K562 (cell line): Measurements from ENCODE around the gene RPL38. TPM values are rescaled to one million over a fixed set of nuclear protein-coding genes. Genes with fewer than 3 reads are reported as not detected.

Source experiments
- MAZ ChIP-seq, 2 experiments: fragments of 450-650 bp in 1 of 2; sonication (generic) in 1 of 2; formaldehyde crosslinking; IDR thresholded peaks in 1 of 2; conservative IDR thresholded peaks in 1 of 2; 2 replicates each; pipeline versions ENCODE4 v1.4.0 to v1.5.0; 2020; ENCODE audit warnings: mild to moderate bottlenecking in 1 of 2, missing genetic modification reagents in 1 of 2
- PHTF2 ChIP-seq: fragments of 250-450 bp; sonication (Bioruptor Pico); IDR thresholded peaks from 2 replicates; pipeline ENCODE4 v1.5.0; 2021; ENCODE audit warnings: mild to moderate bottlenecking
- RB1 ChIP-seq: fragments of 450-650 bp; IDR thresholded peaks from 2 replicates; pipeline ENCODE4 v1.6.1; 2017; ENCODE audit warnings: low read depth, mild to moderate bottlenecking
- ZBTB43 ChIP-seq: sonication (generic); formaldehyde crosslinking; IDR thresholded peaks from 2 replicates; pipeline ENCODE4 v1.8.0; 2023; ENCODE audit warnings: mild to moderate bottlenecking, missing genetic modification reagents
- ZNF134 ChIP-seq: fragments of 250-450 bp; sonication (Bioruptor Pico); conservative IDR thresholded peaks from 2 replicates; pipeline ENCODE4 v1.4.0; 2020
- ZNF24 ChIP-seq: fragments of 450-650 bp; IDR thresholded peaks from 2 replicates; pipeline ENCODE4 v1.6.1; 2016
- ZNF584 ChIP-seq: fragments of 200-800 bp; sonication (Bioruptor generic); IDR thresholded peaks from 2 replicates; pipeline ENCODE4 v1.6.1; 2016; ENCODE audit warnings: low read depth, mild to moderate bottlenecking, missing genetic modification characterization, missing compliant biosample characterization
- polyA plus RNA-seq, 8 experiments: library from polyadenylated mRNA; depleted of rRNA in 4 of 8; stranded (reverse) in 5 of 8; unstranded in 3 of 8; fragments of >200 nt; fragmentation: Nextera tagmentation in 2 of 8; fragmentation: Illumina TruSeq in 1 of 8; extraction: Ambion mirVana in 2 of 8; extraction: Trizol in 1 of 8; gene quantifications; 2 replicates each; pipeline versions ENCODE4 v1.2.1 to v1.2.3, GENCODE V29; 2011 to 2014; ENCODE audit warnings: inconsistent platforms in 1 of 8, missing spikeins in 1 of 8
- total RNA-seq, 7 experiments: library from RNA; depleted of rRNA in 6 of 7; stranded (reverse); fragments of >200 nt in 6 of 7; fragmentation: Illumina TruSeq in 2 of 7; extraction: Trizol in 2 of 7; gene quantifications; 2 replicates each; pipeline versions ENCODE4 v1.2.1 to v1.2.3, GENCODE V29; 2011 to 2021; ENCODE audit warnings: low replicate concordance in 1 of 7
- TF ChIP-seq, protein P1 (sequence below), 2 experiments: IDR thresholded peaks; 2 replicates each; pipeline ENCODE4 v1.6.1; 2011; ENCODE audit warnings: borderline replicate concordance in 1 of 2, control low read depth in 1 of 2, low read depth in 1 of 2, low read length in 1 of 2, mild to moderate bottlenecking in 1 of 2, mixed read lengths in 1 of 2, moderate library complexity in 1 of 2; ENCODE audit not compliant: insufficient read depth in 1 of 2, insufficient read length in 1 of 2, poor library complexity in 1 of 2, severe bottlenecking in 1 of 2; ENCODE audit errors: extremely low read depth in 1 of 2
- TF ChIP-seq, protein P2 (sequence below): sonication (generic); formaldehyde crosslinking; IDR thresholded peaks from 2 replicates; pipeline ENCODE4 v1.9.0; 2022; ENCODE audit warnings: mild to moderate bottlenecking, missing genetic modification reagents
- TF ChIP-seq, protein P3 (sequence below): fragments of 250-450 bp; sonication (Bioruptor Pico); IDR thresholded peaks from 2 replicates; pipeline ENCODE4 v1.5.0; 2021; ENCODE audit warnings: mild to moderate bottlenecking, borderline replicate concordance
- TF ChIP-seq, protein P4 (sequence below): fragments of 450-650 bp; IDR thresholded peaks from 2 replicates; pipeline ENCODE4 v1.6.1; 2018; ENCODE audit warnings: mild to moderate bottlenecking, low read depth; ENCODE audit not compliant: partially characterized antibody
- TF ChIP-seq, protein P5 (sequence below): fragments of 450-650 bp; formaldehyde crosslinking; IDR thresholded peaks from 2 replicates; pipeline ENCODE4 v1.4.0; 2020; ENCODE audit warnings: mild to moderate bottlenecking, moderate library complexity
- TF ChIP-seq, protein P6 (sequence below): fragments of 250-450 bp; sonication (Bioruptor Pico); IDR thresholded peaks from 2 replicates; pipeline ENCODE4 v1.5.0; 2022; ENCODE audit warnings: mild to moderate bottlenecking

The RPL38 gene
- total and polyA plus RNA-seq, 9 of the 15 experiments (the other 6 are each of a cell fraction or from before 2014, with no cell fraction given): 1,224 to 3,864 (median 1,939) TPM

- TF ChIP-seq PHTF2 (CRISPR knock-in tag) (no peak), MAZ (CRISPR knock-in tag; conservative IDR thresholded peaks at IDR 0.05 in 1 of 2, IDR thresholded peaks at IDR 0.05 in 1 of 2) (peak in 1 of 2 experiments; percentile 51; a peak in 2 of 4 replicates), ZNF134 (0 out of 2 replicates have a peak, but pooled peaks have one; percentile 38), RB1 (peak; percentile 65), ZNF24 (no peak), ZNF584 (CRISPR knock-in tag) (no peak), ZBTB43 (CRISPR knock-in tag) (no peak)
- TF ChIP-seq, protein P1, sequence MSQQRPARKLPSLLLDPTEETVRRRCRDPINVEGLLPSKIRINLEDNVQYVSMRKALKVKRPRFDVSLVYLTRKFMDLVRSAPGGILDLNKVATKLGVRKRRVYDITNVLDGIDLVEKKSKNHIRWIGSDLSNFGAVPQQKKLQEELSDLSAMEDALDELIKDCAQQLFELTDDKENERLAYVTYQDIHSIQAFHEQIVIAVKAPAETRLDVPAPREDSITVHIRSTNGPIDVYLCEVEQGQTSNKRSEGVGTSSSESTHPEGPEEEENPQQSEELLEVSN (IDR thresholded peaks at IDR 0.05; ENCODE audit: borderline replicate concordance in 1 of 2, extremely low read depth in 1 of 2, insufficient read depth in 1 of 2, insufficient read length in 1 of 2, low read depth in 1 of 2, low read length in 1 of 2, poor library complexity in 1 of 2, severe bottlenecking in 1 of 2): peak in 1 of 2 experiments; percentile 27
- TF ChIP-seq, protein P2, sequence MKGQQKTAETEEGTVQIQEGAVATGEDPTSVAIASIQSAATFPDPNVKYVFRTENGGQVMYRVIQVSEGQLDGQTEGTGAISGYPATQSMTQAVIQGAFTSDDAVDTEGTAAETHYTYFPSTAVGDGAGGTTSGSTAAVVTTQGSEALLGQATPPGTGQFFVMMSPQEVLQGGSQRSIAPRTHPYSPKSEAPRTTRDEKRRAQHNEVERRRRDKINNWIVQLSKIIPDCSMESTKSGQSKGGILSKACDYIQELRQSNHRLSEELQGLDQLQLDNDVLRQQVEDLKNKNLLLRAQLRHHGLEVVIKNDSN (CRISPR knock-in tag): peak; percentile 30; the same call in 1 of the 2 replicates
- TF ChIP-seq, protein P3, sequence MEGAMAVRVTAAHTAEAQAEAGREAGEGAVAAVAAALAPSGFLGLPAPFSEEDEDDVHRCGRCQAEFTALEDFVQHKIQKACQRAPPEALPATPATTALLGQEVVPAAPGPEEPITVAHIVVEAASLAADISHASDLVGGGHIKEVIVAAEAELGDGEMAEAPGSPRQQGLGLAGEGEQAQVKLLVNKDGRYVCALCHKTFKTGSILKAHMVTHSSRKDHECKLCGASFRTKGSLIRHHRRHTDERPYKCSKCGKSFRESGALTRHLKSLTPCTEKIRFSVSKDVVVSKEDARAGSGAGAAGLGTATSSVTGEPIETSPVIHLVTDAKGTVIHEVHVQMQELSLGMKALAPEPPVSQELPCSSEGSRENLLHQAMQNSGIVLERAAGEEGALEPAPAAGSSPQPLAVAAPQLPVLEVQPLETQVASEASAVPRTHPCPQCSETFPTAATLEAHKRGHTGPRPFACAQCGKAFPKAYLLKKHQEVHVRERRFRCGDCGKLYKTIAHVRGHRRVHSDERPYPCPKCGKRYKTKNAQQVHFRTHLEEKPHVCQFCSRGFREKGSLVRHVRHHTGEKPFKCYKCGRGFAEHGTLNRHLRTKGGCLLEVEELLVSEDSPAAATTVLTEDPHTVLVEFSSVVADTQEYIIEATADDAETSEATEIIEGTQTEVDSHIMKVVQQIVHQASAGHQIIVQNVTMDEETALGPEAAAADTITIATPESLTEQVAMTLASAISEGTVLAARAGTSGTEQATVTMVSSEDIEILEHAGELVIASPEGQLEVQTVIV (CRISPR knock-in tag): no peak
- TF ChIP-seq, protein P4, sequence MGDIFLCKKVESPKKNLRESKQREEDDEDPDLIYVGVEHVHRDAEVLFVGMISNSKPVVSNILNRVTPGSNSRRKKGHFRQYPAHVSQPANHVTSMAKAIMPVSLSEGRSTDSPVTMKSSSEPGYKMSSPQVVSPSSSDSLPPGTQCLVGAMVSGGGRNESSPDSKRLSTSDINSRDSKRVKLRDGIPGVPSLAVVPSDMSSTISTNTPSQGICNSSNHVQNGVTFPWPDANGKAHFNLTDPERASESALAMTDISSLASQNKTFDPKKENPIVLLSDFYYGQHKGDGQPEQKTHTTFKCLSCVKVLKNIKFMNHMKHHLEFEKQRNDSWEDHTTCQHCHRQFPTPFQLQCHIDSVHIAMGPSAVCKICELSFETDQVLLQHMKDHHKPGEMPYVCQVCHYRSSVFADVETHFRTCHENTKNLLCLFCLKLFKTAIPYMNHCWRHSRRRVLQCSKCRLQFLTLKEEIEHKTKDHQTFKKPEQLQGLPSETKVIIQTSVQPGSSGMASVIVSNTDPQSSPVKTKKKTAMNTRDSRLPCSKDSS: no peak
- TF ChIP-seq, protein P5, sequence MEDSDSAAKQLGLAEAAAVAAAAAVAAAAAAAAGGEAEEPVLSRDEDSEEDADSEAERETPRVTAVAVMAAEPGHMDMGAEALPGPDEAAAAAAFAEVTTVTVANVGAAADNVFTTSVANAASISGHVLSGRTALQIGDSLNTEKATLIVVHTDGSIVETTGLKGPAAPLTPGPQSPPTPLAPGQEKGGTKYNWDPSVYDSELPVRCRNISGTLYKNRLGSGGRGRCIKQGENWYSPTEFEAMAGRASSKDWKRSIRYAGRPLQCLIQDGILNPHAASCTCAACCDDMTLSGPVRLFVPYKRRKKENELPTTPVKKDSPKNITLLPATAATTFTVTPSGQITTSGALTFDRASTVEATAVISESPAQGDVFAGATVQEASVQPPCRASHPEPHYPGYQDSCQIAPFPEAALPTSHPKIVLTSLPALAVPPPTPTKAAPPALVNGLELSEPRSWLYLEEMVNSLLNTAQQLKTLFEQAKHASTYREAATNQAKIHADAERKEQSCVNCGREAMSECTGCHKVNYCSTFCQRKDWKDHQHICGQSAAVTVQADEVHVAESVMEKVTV (CRISPR knock-in tag): peak; percentile 22; the same call in 1 of the 2 replicates
- TF ChIP-seq, protein P6, sequence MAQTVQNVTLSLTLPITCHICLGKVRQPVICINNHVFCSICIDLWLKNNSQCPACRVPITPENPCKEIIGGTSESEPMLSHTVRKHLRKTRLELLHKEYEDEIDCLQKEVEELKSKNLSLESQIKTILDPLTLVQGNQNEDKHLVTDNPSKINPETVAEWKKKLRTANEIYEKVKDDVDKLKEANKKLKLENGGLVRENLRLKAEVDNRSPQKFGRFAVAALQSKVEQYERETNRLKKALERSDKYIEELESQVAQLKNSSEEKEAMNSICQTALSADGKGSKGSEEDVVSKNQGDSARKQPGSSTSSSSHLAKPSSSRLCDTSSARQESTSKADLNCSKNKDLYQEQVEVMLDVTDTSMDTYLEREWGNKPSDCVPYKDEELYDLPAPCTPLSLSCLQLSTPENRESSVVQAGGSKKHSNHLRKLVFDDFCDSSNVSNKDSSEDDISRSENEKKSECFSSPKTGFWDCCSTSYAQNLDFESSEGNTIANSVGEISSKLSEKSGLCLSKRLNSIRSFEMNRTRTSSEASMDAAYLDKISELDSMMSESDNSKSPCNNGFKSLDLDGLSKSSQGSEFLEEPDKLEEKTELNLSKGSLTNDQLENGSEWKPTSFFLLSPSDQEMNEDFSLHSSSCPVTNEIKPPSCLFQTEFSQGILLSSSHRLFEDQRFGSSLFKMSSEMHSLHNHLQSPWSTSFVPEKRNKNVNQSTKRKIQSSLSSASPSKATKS: no peak
Observed at GRCh38 chr17:74199306-74200092, 4.0 kb upstream of the RPL38 start (continued).
